ENCODE measurements around the gene UBASH3A. TPM values are rescaled to one million over a fixed set of nuclear protein-coding genes. Genes with fewer than 3 reads are reported as not detected.

Gene UBASH3A
- total RNA-seq, 3 donors from 2014 or later: 0.60 to 2.5 (median 1.8) TPM

DNA sequence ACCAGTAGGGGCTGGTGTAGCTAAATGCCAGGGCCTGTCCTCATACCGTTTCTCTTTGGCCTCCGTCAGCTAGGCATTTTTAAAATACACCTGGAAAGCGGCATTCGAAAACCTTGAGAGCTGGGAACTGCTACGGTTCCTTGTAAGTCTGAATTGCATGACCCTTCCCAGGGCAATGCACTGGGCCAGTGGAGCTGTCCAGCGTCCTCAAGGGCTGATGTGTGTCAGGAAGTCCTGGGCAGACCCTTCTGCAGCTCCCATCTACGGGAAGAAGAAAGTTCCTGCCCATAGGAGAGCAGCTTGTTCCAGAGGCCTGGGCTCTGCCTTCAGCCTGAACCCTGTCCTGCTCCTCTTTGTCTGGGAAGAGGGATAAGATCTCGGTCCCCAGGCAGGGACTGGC lies 34.1 kb downstream of the UBASH3A start:
- ATAC-seq: no peak
- Histone ChIP-seq H3K4me3 (no peak overlapping the region), H3K4me1 (ENCODE audit: low read depth) (no peaks in the 10 kb centered on the region), H3K36me3 (ENCODE audit: low read depth) (no peaks in the 10 kb centered on the region), H3K9me3 (peaks cover 4% of the 10 kb centered on the region)
- intact Hi-C loops (cut with DNase I, micrococcal nuclease): no loop called here
- TF ChIP-seq, protein P1, sequence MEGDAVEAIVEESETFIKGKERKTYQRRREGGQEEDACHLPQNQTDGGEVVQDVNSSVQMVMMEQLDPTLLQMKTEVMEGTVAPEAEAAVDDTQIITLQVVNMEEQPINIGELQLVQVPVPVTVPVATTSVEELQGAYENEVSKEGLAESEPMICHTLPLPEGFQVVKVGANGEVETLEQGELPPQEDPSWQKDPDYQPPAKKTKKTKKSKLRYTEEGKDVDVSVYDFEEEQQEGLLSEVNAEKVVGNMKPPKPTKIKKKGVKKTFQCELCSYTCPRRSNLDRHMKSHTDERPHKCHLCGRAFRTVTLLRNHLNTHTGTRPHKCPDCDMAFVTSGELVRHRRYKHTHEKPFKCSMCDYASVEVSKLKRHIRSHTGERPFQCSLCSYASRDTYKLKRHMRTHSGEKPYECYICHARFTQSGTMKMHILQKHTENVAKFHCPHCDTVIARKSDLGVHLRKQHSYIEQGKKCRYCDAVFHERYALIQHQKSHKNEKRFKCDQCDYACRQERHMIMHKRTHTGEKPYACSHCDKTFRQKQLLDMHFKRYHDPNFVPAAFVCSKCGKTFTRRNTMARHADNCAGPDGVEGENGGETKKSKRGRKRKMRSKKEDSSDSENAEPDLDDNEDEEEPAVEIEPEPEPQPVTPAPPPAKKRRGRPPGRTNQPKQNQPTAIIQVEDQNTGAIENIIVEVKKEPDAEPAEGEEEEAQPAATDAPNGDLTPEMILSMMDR (IDR thresholded peaks at IDR 0.05): no peak
- DNase-seq: no peak

GRCh38 chr21:42438316-42439205 lies 34.9 kb downstream of the UBASH3A start:
- no peak for ATAC-seq

GRCh38 chr21:42439284-42440186 lies 35.8 kb downstream of the UBASH3A start:
- H3K36me3 ChIP-seq (ENCODE audit: low read depth): no peaks in the 10 kb centered on the region
- peak; percentile 9 for ATAC-seq
- H3K9me3 ChIP-seq: peaks cover 4% of the 10 kb centered on the region
- TF ChIP-seq, protein P1 (IDR thresholded peaks at IDR 0.05): no peak
- H3K4me3 ChIP-seq: no peak overlapping the region
- intact Hi-C loops (cut with DNase I, micrococcal nuclease): no loop called here
- DNase-seq: peak in 1 of 3 donors; percentile 27
- no peaks in the 10 kb centered on the region for H3K4me1 ChIP-seq (ENCODE audit: low read depth)

More at GRCh38 chr21:42438316-42439205, 34.9 kb downstream of the UBASH3A start:
- Histone ChIP-seq H3K4me1 (ENCODE audit: low read depth) (no peaks in the 10 kb centered on the region), H3K9me3 (peaks cover 4% of the 10 kb centered on the region), H3K36me3 (ENCODE audit: low read depth) (no peaks in the 10 kb centered on the region), H3K4me3 (no peak overlapping the region)
- TF ChIP-seq, protein P1 (IDR thresholded peaks at IDR 0.05): no peak
- peak in 1 of 3 donors; percentile 43 for DNase-seq
- intact Hi-C loops (cut with DNase I, micrococcal nuclease): no loop called here

DNA sequence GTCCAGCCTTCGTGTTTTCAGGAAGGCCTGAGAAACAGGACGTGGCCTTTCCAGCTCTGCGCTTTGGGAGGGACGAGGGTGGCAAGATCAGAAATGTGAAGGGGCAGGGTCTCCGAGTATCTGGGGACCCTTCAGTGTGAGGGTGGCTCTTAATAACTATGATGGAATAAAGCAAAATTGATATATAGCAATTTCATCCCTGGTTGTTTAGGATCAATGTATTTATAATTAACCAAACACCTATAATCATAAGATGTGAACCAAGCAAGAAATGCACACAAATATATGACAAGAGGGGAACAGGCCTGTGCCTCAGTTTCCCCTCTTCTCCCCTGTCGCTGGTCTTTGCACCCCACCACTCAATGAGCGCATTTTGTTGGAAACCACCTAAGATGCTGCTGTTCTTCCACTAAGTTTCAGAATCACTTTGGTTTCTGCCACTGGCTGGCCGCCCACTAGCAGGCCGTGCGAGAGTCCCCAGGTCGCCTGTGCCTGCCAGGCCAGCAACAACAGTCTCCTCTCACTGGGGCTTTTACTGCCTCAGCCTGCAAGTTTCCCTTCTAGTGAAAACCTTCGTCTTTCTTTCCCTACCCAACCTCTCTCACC lies 36.6 kb downstream of the UBASH3A start:
- peaks cover 1% of the 10 kb centered on the region for H3K9me3 ChIP-seq
- H3K36me3 ChIP-seq (ENCODE audit: low read depth): no peaks in the 10 kb centered on the region
- TF ChIP-seq, protein P1 (IDR thresholded peaks at IDR 0.05): no peak
- ATAC-seq (no peak), DNase-seq (no peak)
- intact Hi-C loops (cut with DNase I, micrococcal nuclease): no loop called here
- H3K4me1 ChIP-seq (ENCODE audit: low read depth): no peaks in the 10 kb centered on the region
- no peak overlapping the region for H3K4me3 ChIP-seq

DNA sequence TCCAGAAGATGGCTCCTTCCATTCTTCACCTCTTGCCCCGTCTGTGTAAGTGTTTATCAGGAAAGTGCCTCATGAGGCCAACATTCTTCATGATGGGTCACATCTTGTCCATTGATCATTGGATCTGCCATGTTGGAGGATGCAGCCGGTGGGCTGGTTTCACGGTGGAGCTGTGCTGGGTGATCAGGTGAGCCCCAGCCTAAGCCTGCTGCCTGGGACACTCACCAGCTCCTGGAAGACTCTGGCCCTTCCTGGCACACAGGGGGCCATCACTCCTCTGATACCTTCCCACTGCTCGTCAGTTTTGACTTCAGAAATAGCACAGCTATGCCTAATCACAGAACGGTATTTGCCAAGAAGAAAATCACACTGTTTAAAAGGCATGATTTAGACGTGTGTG lies 38.3 kb downstream of the UBASH3A start:
- TF ChIP-seq, protein P1 (IDR thresholded peaks at IDR 0.05): no peak
- Histone ChIP-seq H3K4me3 (no peak overlapping the region), H3K9me3 (no peaks in the 10 kb centered on the region), H3K4me1 (ENCODE audit: low read depth) (no peaks in the 10 kb centered on the region), H3K36me3 (ENCODE audit: low read depth) (no peaks in the 10 kb centered on the region)
- intact Hi-C loops (cut with DNase I, micrococcal nuclease): no loop called here
- no peak for ATAC-seq
- DNase-seq: no peak
